NK-92 (cell line): Measurements from ENCODE around the gene OR1N1.
"Not testable (repeated sequence)": the region's sequence is repeated elsewhere in the genome, so short reads cannot be mapped to it uniquely, and the experiment has no call there.

Experiments
- DNase-seq: peaks from one replicate; lab custom pipeline; 2025; ENCODE audit not compliant: unreplicated experiment; lab: John Stamatoyannopoulos, UW

OR1N1 gene

GRCh38 chr9:122527193-122527592 is at the start of gene OR1N1:
Gene OR1N1, minus strand, starts transcription at chr9:122527293. Its CDS starts 0 bp downstream, at chr9:122527293.
- no peak for DNase-seq

GRCh38 chr9:122572456-122572855 is 45.4 kb upstream of the OR1N1 start:
- DNase-seq: no peak

- no peak for DNase-seq
These were observed 40.8 kb upstream of the OR1N1 start for GRCh38 chr9:122567901-122568300.

GRCh38 chr9:122562134-122562760 is 35.2 kb upstream of the OR1N1 start:
- no peak for DNase-seq

GRCh38 chr9:122561446-122561845 is 34.4 kb upstream of the OR1N1 start:
- no peak for DNase-seq

GRCh38 chr9:122552812-122553211 is 25.7 kb upstream of the OR1N1 start, which contains the start of gene OR1N2:
Gene OR1N2, plus strand, starts transcription at chr9:122553112. Its CDS starts 100 bp downstream, at chr9:122553212.
- DNase-seq: no peak

GRCh38 chr9:122551371-122551770 is 24.3 kb upstream of the OR1N1 start:
- DNase-seq: no peak

- no peak for DNase-seq
These were observed 19.1 kb upstream of the OR1N1 start for GRCh38 chr9:122546196-122546595.

GRCh38 chr9:122538757-122539156 is 11.7 kb upstream of the OR1N1 start:
- DNase-seq: no peak

- not testable (repeated sequence) for DNase-seq
These were observed 10.0 kb upstream of the OR1N1 start for GRCh38 chr9:122537066-122537465.

- no peak for DNase-seq
These were observed 9.0 kb upstream of the OR1N1 start for GRCh38 chr9:122536134-122536533.

- not testable (repeated sequence) for DNase-seq
These were observed 4.1 kb upstream of the OR1N1 start for GRCh38 chr9:122531157-122531556.

GRCh38 chr9:122526602-122527001 is 491 bp downstream of the OR1N1 start:
- DNase-seq: no peak

GRCh38 chr9:122519376-122519775 is 7.7 kb downstream of the OR1N1 start:
- DNase-seq: no peak

GRCh38 chr9:122518841-122519240 is 8.3 kb downstream of the OR1N1 start, which contains the start of gene OR1J4:
Gene OR1J4, plus strand, starts transcription at chr9:122519141. Its CDS starts 0 bp downstream, at chr9:122519141.
- no peak for DNase-seq

- DNase-seq: no peak
These were observed 8.9 kb downstream of the OR1N1 start for GRCh38 chr9:122518226-122518625.

- DNase-seq: no peak
These were observed 16.6 kb downstream of the OR1N1 start, which contains the start of gene OR1J2 for GRCh38 chr9:122510502-122510901. Gene OR1J2, plus strand, starts transcription at chr9:122510802. Its CDS starts 0 bp downstream, at chr9:122510802.

GRCh38 chr9:122506964-122507363 is 20.1 kb downstream of the OR1N1 start:
- DNase-seq: no peak

- DNase-seq: no peak
These were observed 28.2 kb downstream of the OR1N1 start for GRCh38 chr9:122498883-122499288.

GRCh38 chr9:122479062-122479461 is 48.0 kb downstream of the OR1N1 start:
- DNase-seq: no peak

- no peak for DNase-seq
These were observed 49.3 kb downstream of the OR1N1 start, which contains the start of gene OR1J1 for GRCh38 chr9:122477826-122478225. Gene OR1J1, minus strand, starts transcription at chr9:122477926. Its CDS starts 0 bp downstream, at chr9:122477926.

- DNase-seq: no peak
These were observed 49.7 kb downstream of the OR1N1 start for GRCh38 chr9:122477346-122477745.
